Mucosa of descending colon (tissue), 3 donors: ENCODE measurements around the gene BRME1. TPM values are rescaled to one million over a fixed set of nuclear protein-coding genes. Genes with fewer than 3 reads are reported as not detected.
A peak's percentile ranks its signal among the peaks of the same experiment; 100 is the strongest.

ENCODE experiments used
- ATAC-seq: fragments of 200-7000 bp; cut with Tn5 transposase; one replicate; pipeline ENCODE4 v1.9.1; 2020; ENCODE audit warnings: mild to moderate bottlenecking, moderate library complexity
- DNase-seq, 3 donors: peaks; one replicate each; pipeline ENCODE4 v3.0.0-alpha.2; 2020
- H3K36me3 ChIP-seq: fragments of 200-600 bp; one replicate; pipeline ENCODE4 v1.8.0; 2021; ENCODE audit warnings: low read depth, mild to moderate bottlenecking
- H3K4me1 ChIP-seq: fragments of 200-600 bp; one replicate; pipeline ENCODE4 v1.8.0; 2021; ENCODE audit warnings: low read depth, mild to moderate bottlenecking
- H3K4me3 ChIP-seq: fragments of 200-600 bp; one replicate; pipeline ENCODE4 v1.8.0; 2021; ENCODE audit warnings: mild to moderate bottlenecking
- H3K9me3 ChIP-seq: fragments of 200-600 bp; one replicate; pipeline ENCODE4 v1.8.0; 2021; ENCODE audit warnings: mild to moderate bottlenecking
- CTCF ChIP-seq: fragments of 200-600 bp; IDR thresholded peaks from one replicate; pipeline ENCODE4 v1.8.0; 2022; ENCODE audit warnings: antibody characterized with exemption, mild to moderate bottlenecking
- intact Hi-C, 2 donors: fragments of 100-400 bp; cut with DNase I in 1 of 2; cut with micrococcal nuclease in 1 of 2; formaldehyde crosslinking; loops; one replicate each; pipeline versions ENCODE4 v1.11.0 to v1.11.1; 2022; cut with DNase I, micrococcal nuclease
- total RNA-seq, 3 donors: library from RNA; stranded (reverse); fragmentation: NEBNext Ultra II Directional in 2 of 3; extraction: Animal tissue kit (Norgen Biotek cat#: 25700) in 2 of 3; gene quantifications; one replicate each; pipeline versions ENCODE4 v1.2.1 to v1.2.4, GENCODE V29; 2021 to 2023
- donor health status: DM: no; HTN: no; CAD: no; lungs with moderate emphysema.
- donor health status: DM: no; HTN: no; CAD: no.
- donor health status: DM: no; HTN: yes; CAD: no.

BRME1 gene
- total RNA-seq, 3 donors from 2014 or later = 5.5 to 12.9 (median 10.8) TPM

- H3K9me3 ChIP-seq = no peaks in the 10 kb centered on the region
- peak; percentile 74 to 90 (median 82) for DNase-seq
- no peak for TF ChIP-seq CTCF
- peak overlapping the region; percentile 15 for H3K4me3 ChIP-seq
- H3K4me1 ChIP-seq = peaks cover 42% of the 10 kb centered on the region
- H3K36me3 ChIP-seq = no peaks in the 10 kb centered on the region
- intact Hi-C loops = no loop called here
- peak; percentile 51 for ATAC-seq
These were observed 54.8 kb downstream of the BRME1 start for GRCh38 chr19:13850910-13851733.

GRCh38 chr19:13849991-13850909 lies 55.7 kb downstream of the BRME1 start:
- intact Hi-C loops = no loop called here
- ATAC-seq (peak; percentile 56), DNase-seq (peak; percentile 85 to 90 (median 88))
- no peak for TF ChIP-seq CTCF
- Histone ChIP-seq H3K36me3 (no peaks in the 10 kb centered on the region), H3K9me3 (no peaks in the 10 kb centered on the region), H3K4me3 (peak overlapping the region; percentile 15), H3K4me1 (peaks cover 37% of the 10 kb centered on the region)

GRCh38 chr19:13848798-13849676 lies 56.9 kb downstream of the BRME1 start:
- intact Hi-C loops = no loop called here
- no peaks in the 10 kb centered on the region for H3K36me3 ChIP-seq
- peak; percentile 27 to 53 (median 41) for DNase-seq
- H3K9me3 ChIP-seq = no peaks in the 10 kb centered on the region
- TF ChIP-seq CTCF = no peak
- H3K4me3 ChIP-seq = no peak overlapping the region
- H3K4me1 ChIP-seq = peaks cover 37% of the 10 kb centered on the region
- no peak for ATAC-seq

- intact Hi-C loops = no loop called here
- ATAC-seq = no peak
- H3K36me3 ChIP-seq = no peaks in the 10 kb centered on the region
These were observed 57.6 kb downstream of the BRME1 start for GRCh38 chr19:13848340-13848677.

More at GRCh38 chr19:13848340-13848677, 57.6 kb downstream of the BRME1 start:
- no peak for DNase-seq
- no peak for TF ChIP-seq CTCF
- Histone ChIP-seq H3K9me3 (no peaks in the 10 kb centered on the region), H3K4me1 (peaks cover 40% of the 10 kb centered on the region), H3K4me3 (no peak overlapping the region)
